Adrenal gland (tissue), 5 donors: ENCODE results near the gene MBOAT1.

ENCODE experiments used
- CTCF ChIP-seq, 6 experiments: fragments of 450-650 bp in 4 of 6; fragments of 200-600 bp in 2 of 6; sonication (generic) in 1 of 6; IDR thresholded peaks; 1 replicate in 5 of 6; 2 replicates in 1 of 6; pipeline versions ENCODE4 v1.5.1 to v1.8.0; 2016 to 2021; ENCODE audit warnings: antibody characterized with exemption in 6 of 6, mild to moderate bottlenecking in 2 of 6, moderate library complexity in 1 of 6
- POLR2A ChIP-seq, 2 donors: fragments of 450-650 bp; IDR thresholded peaks; one replicate each; pipeline ENCODE4 v1.6.1; 2017; ENCODE audit warnings: antibody characterized with exemption in 2 of 2, mild to moderate bottlenecking in 2 of 2, moderate library complexity in 1 of 2
- donor health status: DM: no; HTN: no; CAD: no.

DNA sequence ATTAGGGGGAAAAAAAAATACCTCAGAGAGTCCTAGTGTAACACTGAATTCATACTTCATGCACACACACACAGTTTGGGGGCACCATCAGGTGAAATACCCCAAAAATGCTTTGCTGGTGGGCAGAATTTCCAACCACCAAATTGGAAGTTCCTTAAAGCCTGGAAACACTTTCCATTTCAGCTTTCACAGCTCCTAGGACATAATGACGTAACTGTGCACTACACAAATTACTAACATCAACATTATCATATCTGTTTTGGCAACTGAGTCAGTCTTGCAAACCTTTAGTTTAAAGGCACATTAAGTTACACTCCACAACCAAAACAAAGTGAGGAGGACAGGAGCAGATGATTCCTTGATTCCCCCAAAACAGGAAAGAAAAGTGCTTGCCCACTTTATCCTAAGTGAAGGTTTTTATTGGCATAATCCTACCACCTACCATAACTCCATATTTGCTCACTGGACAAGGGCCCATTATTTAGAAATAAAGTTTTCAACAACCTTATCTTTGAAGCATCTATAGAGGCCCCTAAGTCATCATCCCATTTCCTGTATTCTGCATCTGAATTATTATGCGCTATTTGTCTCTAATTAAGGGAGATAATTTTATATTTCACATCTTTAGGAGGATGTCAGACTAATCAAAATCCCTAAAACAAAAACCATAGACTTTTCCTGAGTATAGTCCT is 3.4 kb downstream of the MBOAT1 start:
- TF ChIP-seq CTCF (IDR thresholded peaks at IDR 0.05) (no peak), POLR2A (IDR thresholded peaks at IDR 0.05) (no peak)
